ENCODE results near the gene MEPCE. TPM values are rescaled to one million over a fixed set of nuclear protein-coding genes. Genes with fewer than 3 reads are reported as not detected.

Gene MEPCE
- total and polyA plus RNA-seq, 2 experiments from 2014 or later: 10.0 to 32.6 TPM

- peaks cover 12% of the 10 kb centered on the region for H3K27me3 Mint-ChIP-seq (ENCODE audit: insufficient read depth, low read depth, poor library complexity)
- Histone ChIP-seq H4K20me1 (replicated peaks; ENCODE audit: insufficient read depth) (peaks cover 3% of the 10 kb centered on the region; the same call in 1 of the 2 replicates), H3F3A (replicated peaks; ENCODE audit: low read depth) (no peaks in the 10 kb centered on the region; the same call in 1 of the 2 replicates), H3K9me2 (ENCODE audit: insufficient read depth) (no peaks in the 10 kb centered on the region), H3K27ac (ENCODE audit: low read depth) (no peak overlapping the region), H3K4me2 (peak overlapping the region; percentile 65), H3K4me3 (peak overlapping the region; percentile 32; the same call in 1 of the 2 replicates), H3K79me2 (replicated peaks; ENCODE audit: insufficient read depth) (no peaks in the 10 kb centered on the region; the same call in 1 of the 2 replicates), H2AFZ (no peak overlapping the region), H3K27me3 (ENCODE audit: insufficient read depth) (no peaks in the 10 kb centered on the region), H3K4me1 (ENCODE audit: insufficient read depth) (peaks cover 17% of the 10 kb centered on the region), H3K36me3 (ENCODE audit: insufficient read depth) (no peaks in the 10 kb centered on the region; the same call in 1 of the 2 replicates)
- peaks cover 5% of the 10 kb centered on the region; the same call in 2 of the 3 replicates for H3K36me3 Mint-ChIP-seq (ENCODE audit: low read depth)
- H3K4me1 Mint-ChIP-seq: peaks cover 28% of the 10 kb centered on the region
- 0 out of 3 replicates have a peak overlapping the region, but pooled peaks have one; percentile 28 for H3K4me3 Mint-ChIP-seq
- no peak overlapping the region for H3K27ac Mint-ChIP-seq
- H3K9me3 Mint-ChIP-seq: no peaks in the 10 kb centered on the region; the same call in 2 of the 3 replicates
- TF ChIP-seq REST (IDR thresholded peaks at IDR 0.05; ENCODE audit: unreplicated experiment) (no peak), ETS1 (IDR thresholded peaks at IDR 0.05) (no peak), CREB1 (CRISPR knock-in tag; IDR thresholded peaks at IDR 0.05; ENCODE audit: low read depth) (no peak), ZNF331 (CRISPR knock-in tag; IDR thresholded peaks at IDR 0.05; ENCODE audit: low read depth) (no peak)
- no peak for DNase-seq (ENCODE audit: low spot score)
- no peak for ATAC-seq
These were observed 46.6 kb downstream of the MEPCE start for GRCh38 chr7:100476101-100476780.

GRCh38 chr7:100476903-100477870, 47.6 kb downstream of the MEPCE start:
- peaks cover 12% of the 10 kb centered on the region for H3K27me3 Mint-ChIP-seq (ENCODE audit: insufficient read depth, low read depth, poor library complexity)
- Histone ChIP-seq H3K9me2 (ENCODE audit: insufficient read depth) (no peaks in the 10 kb centered on the region), H4K20me1 (replicated peaks; ENCODE audit: insufficient read depth) (peaks cover 3% of the 10 kb centered on the region; the same call in 1 of the 2 replicates), H3K27me3 (ENCODE audit: insufficient read depth) (no peaks in the 10 kb centered on the region), H3F3A (replicated peaks; ENCODE audit: low read depth) (peaks cover 1% of the 10 kb centered on the region; the same call in 1 of the 2 replicates), H3K27ac (ENCODE audit: low read depth) (no peak overlapping the region), H3K79me2 (replicated peaks; ENCODE audit: insufficient read depth) (no peaks in the 10 kb centered on the region; the same call in 1 of the 2 replicates), H3K4me3 (peak overlapping the region; percentile 90), H2AFZ (no peak overlapping the region), H3K4me1 (ENCODE audit: insufficient read depth) (peaks cover 17% of the 10 kb centered on the region), H3K36me3 (ENCODE audit: insufficient read depth) (no peaks in the 10 kb centered on the region), H3K4me2 (peak overlapping the region; percentile 93)
- peaks cover 5% of the 10 kb centered on the region; the same call in 2 of the 3 replicates for H3K36me3 Mint-ChIP-seq (ENCODE audit: low read depth)
- H3K4me3 Mint-ChIP-seq: peak overlapping the region; percentile 94
- ATAC-seq: peak; percentile 26
- H3K4me1 Mint-ChIP-seq: peaks cover 25% of the 10 kb centered on the region
- H3K27ac Mint-ChIP-seq: no peak overlapping the region
- no peaks in the 10 kb centered on the region; the same call in 1 of the 3 replicates for H3K9me3 Mint-ChIP-seq
- DNase-seq (ENCODE audit: low spot score): peak; percentile 69
- TF ChIP-seq ZNF114 (CRISPR knock-in tag; IDR thresholded peaks at IDR 0.05) (no peak), NANOG (IDR thresholded peaks at IDR 0.05; ENCODE audit: borderline replicate concordance) (no peak), CREB1 (CRISPR knock-in tag; IDR thresholded peaks at IDR 0.05; ENCODE audit: low read depth) (no peak), EZH2 (IDR thresholded peaks at IDR 0.05; ENCODE audit: low read depth, unreplicated experiment) (no peak), JUNB (IDR thresholded peaks at IDR 0.05; ENCODE audit: unreplicated experiment) (no peak), EZH2phosphoT487 (IDR thresholded peaks at IDR 0.05; ENCODE audit: unreplicated experiment) (no peak), REST (IDR thresholded peaks at IDR 0.05; ENCODE audit: unreplicated experiment) (no peak), CTCF (conservative IDR thresholded peaks at IDR 0.05; ENCODE audit: low read depth in 2 of 2) (peak; percentile 42 to 79; a peak in 3 of 4 replicates)

Data from GM23338 (cell line).